Left lobe of liver (tissue), 2 donors: ENCODE data around the gene SMAD6. TPM values are rescaled to one million over a fixed set of nuclear protein-coding genes. Genes with fewer than 3 reads are reported as not detected.

Experiments
- ATAC-seq: fragments of 200-7000 bp; cut with Tn5 transposase; one replicate; pipeline ENCODE4 v1.9.1; 2020; ENCODE audit warnings: mild to moderate bottlenecking, moderate library complexity
- DNase-seq: peaks from one replicate; pipeline ENCODE4 v3.0.0-alpha.2; 2020; ENCODE audit warnings: low spot score
- total RNA-seq: library from RNA; stranded (reverse); gene quantifications from one replicate; pipeline ENCODE4 v1.2.1, GENCODE V29; 2021
- donor health status: DM: no; HTN: no; CAD: no; lungs with moderate emphysema.
- donor health status: DM: no; HTN: yes; CAD: no.

The SMAD6 gene
- total RNA-seq, 1 donor from 2014 or later, result 16.2 TPM

DNA sequence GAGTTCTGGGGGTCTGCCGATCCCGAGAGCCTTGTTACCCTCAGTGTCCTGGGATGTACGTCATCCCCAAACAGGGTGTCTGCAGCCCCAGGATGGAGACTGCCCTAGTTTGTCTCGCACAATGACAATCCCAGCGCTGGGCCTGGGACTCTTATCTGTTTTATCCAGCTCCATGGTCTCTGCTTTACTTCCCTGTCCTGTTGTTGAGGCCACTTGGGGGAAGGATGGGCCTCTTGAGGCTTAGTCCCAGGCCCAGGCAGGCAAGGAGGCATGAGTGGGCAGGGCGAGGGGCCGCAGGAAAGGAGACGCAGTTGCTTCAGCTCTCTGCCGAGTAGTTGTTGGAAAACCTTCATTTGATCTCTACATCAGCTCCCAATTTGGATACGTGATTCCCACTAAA, 17.4 kb downstream of the SMAD6 start:
- ATAC-seq (no peak), DNase-seq (no peak)

DNA sequence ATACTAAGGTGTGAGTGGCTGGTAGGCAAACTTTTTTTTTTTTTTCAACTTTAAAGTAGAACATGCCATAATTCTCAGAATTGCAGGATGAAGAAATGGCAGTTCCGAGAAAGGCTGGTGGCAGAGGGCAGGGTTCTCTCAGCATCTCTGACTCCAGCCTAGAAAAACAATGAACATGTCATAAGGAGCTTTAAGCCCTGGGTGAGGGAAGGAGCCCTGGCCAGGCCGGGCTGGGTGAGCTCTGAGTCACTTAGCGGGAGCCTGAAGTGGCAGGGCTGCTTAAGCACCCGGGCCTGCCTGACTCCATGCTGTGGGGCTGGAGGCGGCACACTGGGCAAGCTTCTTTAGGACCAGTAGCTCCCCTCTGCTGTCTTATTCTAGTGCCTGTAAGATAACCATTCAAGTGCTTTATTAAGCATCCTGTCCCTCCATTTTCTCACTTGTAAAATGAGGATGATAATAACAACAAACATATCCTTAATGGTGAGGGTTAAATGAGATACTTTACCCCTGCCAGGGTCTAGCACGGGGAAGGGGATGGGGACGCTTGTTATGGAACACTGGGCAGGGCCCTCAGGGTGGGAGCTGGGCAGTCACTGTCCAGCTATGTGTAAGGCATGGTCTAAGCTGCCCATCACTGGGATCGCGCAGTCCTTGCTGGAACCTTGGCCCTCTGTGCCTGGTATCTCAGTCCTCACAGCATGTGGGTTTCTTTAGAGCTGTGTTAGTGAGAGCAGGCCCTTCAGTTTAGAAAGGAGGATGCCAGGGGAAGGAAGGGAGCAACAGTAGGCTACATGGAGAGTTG, 18.4 kb downstream of the SMAD6 start:
- DNase-seq (no peak), ATAC-seq (no peak)

DNA sequence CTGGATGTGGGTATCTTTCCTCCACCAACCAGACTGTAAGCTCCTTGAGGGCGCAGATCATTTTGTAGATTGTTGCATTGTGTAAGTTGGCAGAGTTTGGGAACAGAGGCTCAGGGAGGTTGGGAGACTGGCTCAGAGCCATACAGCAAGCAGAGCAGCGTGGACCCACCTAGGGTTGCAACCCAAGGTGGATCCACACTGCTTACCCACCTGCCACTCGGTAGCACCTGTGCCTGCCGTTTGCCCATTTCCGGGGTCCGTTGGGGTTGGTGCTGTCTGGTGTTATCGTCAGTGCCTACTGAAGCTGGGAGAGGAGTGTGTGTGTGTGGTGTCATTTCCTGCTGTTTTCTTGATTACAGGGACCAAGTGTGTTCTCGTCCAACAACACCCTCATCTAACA, 19.0 kb downstream of the SMAD6 start:
- ATAC-seq (no peak), DNase-seq (no peak)

DNA sequence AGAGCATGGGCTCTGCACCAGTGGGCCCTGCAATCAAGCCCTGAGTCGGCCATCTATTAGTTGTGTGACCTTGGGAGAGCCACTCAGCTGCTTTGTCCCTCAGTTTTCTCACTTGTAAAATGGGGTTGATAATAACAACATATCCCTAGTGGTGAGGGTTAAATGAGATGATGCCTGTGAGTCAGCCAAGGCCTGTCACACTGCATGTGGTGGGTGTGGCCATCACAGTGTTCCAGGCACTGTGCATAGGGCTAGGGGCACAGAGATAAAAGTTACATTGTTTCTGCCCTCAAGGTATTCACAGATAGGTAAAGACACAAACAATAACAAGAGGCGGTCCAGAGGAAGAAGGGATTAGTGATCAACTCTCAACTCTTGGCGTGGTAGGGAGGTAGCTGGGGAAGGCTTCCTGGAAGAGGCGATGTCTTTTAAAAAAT, 19.5 kb downstream of the SMAD6 start:
- DNase-seq, result no peak
- no peak for ATAC-seq

DNA sequence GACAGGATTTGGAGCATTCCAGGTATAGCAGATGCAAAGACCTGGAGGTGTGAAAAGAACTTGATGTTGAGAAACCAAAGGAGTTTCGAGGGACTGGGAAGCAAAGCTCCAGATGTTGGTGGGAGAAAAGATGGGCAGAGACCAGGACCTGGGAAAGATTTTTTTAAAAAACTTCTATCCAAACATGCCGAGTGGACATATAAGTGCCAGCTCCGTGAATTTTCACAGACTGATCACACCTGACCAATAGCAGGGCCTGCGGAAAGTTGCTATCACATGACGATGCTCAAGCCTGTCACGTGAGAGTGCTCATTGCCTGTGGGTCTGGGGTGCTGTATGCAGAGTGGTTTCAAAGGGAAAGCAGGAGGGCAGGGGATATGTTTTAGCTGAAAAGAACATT, 19.9 kb downstream of the SMAD6 start:
- DNase-seq (no peak), ATAC-seq (no peak)

DNA sequence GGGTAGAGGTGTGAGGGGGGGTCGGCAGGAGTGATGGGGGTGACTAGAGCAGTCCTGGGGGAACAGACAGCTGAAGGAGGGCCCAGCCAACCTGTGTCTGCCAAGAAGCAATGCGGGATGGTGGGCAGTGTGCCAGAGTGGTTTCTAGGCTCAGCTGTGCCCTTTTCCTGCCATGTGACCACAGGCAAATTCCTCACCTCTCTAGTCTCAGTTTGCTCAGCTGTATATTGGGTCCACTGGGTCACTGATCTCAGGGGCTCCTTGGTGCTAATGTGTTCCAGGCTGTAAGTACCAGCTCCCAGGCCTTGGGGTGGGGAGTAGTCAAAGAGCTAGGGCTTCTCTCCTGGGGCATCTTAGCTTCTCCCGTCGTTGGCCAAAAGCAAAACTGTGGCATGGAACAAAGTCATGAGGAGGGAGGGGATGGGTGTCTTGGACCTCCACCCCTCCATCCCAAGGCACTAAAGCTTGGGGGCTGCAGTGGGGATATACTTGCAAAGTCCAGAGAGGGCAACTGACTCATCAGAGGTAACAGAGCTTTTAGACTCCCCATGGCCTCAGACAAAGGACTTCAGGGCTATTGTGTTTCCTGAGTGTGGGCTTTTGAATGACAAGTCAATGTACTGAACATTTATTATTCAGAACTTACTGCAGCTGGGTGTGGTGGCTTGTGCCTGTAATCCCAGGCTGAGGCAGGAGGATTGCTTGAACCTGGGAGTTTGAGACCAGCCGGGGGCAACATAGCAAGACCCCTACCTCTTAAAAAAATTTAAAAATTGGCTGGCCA, 20.9 kb downstream of the SMAD6 start:
- ATAC-seq (no peak), DNase-seq (no peak)

DNA sequence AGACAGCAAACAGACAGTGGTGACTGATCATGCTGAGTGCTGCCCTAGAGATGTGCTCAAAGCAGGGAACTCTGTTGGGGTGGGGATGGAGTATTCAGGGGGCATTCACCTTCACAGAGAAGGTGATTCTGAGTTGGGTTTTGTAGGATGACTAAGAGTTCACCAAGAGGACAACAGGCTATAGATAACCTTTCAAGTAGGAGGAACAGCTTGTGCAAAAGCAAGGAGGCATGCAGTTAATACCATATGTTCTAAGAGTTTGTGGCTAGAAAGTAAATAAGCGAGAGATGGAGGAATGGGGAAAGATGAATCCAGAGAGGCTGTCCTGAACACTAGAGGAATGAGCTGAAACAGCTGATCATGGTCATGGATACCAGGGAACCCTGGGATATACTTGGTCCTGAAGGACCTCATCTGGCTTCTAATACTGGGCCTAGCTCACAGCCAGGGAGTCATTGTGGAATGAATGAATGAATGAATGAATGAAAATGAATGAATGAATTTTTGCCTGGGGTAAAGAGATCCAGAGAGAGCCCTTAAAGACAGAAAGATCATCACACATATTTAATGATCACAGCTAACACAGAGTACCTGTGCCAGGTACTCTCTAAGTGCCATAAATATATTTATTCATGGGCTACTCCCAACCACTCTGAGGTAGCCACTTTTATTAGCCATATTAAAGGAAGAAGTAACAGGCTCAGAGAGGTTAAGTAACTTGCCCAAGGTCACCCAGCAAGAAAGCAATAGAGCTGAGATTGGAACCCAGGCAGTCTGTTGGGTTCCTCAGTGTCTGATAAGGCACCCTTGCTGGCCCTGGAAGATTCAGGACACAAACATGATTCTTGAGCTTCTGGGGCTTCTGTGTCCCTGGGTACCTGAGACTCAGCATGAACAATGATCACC, 22.0 kb downstream of the SMAD6 start:
- ATAC-seq (no peak), DNase-seq (no peak)

DNA sequence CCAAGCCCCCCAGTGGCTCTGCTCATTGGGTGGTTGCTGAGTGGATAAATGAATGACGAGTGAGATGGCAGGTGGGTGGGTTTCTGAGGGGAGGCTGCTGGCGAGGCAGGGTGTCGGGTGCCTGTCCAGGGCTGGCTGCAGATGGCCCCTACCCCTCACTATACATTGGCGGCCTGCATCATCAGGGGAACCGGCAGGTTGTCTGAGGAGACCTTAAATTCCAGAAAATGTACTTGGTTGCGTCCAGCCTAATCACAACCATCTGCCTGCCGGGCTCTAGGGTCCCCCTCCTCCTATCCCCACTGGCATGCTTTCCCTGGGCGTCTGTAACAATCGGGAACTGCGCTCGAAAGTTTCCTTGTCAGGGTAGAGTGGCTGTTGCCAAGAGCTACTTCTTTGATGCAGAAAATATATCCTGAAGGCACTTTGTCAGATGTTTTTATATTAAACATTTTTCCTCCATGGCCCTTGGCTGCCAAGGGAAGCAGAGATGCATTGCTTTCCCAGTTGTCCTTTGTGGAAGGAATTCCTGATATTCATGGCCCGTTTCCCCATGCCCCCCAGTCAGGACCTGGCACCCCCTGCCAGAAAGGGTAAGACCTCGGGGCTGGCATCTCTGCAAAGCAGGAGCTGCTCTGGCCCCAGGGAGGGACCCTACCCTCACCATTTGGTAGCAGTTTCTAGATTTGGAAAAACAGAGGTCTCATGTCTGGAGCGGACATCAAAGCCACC, 22.9 kb downstream of the SMAD6 start:
- ATAC-seq, result no peak

DNA sequence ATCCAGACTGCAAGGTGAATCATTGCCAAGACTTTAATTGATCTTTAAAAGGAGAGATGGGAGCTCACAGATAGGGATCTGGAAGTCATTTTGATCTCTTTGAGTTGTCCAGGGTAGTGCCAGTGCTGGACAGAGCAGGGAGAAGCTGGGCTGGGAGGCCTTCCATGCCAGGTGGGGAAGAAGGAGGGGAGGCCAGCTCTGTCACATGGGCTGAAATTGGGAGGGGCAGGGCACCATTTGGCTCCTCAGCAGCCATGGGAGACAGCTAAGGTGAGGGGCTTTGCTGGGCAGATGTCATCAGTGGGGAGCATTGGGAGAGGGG, 23.4 kb downstream of the SMAD6 start:
- ATAC-seq (peak; percentile 8), DNase-seq (no peak)

More for the DNA sequence above, 22.9 kb downstream of the SMAD6 start:
- no peak for DNase-seq

DNA sequence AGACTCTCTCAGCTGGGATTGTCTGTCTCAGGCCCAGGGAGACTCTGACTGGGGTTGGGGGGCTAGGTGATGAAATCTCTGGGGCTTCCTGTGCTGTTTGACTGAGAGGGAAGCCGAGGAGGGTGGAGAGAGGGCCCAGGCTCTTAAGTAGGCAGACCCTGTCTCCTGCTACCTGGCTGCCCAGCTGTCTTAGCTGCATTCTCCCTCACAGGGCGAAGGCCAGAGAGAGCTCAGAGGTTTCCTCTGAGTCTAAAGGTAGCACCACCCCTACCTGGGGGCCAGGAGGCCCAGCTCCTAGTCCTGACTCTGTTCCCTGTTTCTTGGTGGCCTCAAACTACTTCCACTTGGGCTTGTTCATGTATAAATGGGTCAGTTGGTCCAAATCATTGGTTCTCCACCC, 24.4 kb downstream of the SMAD6 start:
- DNase-seq, result no peak
- peak; percentile 8 for ATAC-seq

DNA sequence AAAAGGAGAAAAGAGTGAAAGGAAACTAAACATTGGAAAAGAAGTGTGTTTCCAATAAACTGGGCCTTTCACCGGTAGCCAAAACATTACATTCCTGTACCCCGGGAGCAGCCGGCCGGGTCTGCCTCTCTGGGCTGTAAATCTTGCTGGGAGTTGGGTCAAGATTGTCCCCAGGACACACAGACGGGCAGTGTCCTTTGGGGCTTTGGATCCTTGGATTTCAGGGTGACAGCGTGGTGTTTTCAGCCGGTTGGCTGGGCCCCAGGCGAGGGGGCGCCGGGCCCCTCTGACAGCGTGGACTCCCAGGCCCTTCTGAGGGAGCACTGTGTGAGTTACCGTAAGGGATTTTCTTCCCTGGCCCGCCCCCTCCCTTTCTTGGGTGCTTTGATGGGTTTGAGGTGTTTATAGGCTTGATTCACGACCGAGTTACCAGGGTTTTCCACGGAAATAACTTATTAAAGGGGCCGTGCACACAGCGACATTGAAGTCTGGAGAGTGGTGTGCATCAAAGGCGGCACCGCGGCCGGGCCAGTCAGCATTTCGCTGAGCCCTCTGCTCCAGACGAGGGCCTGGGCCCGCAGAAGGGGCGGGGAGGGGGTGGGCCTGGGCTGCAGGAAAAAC, 27.4 kb downstream of the SMAD6 start:
- ATAC-seq, result no peak
- no peak for DNase-seq

DNA sequence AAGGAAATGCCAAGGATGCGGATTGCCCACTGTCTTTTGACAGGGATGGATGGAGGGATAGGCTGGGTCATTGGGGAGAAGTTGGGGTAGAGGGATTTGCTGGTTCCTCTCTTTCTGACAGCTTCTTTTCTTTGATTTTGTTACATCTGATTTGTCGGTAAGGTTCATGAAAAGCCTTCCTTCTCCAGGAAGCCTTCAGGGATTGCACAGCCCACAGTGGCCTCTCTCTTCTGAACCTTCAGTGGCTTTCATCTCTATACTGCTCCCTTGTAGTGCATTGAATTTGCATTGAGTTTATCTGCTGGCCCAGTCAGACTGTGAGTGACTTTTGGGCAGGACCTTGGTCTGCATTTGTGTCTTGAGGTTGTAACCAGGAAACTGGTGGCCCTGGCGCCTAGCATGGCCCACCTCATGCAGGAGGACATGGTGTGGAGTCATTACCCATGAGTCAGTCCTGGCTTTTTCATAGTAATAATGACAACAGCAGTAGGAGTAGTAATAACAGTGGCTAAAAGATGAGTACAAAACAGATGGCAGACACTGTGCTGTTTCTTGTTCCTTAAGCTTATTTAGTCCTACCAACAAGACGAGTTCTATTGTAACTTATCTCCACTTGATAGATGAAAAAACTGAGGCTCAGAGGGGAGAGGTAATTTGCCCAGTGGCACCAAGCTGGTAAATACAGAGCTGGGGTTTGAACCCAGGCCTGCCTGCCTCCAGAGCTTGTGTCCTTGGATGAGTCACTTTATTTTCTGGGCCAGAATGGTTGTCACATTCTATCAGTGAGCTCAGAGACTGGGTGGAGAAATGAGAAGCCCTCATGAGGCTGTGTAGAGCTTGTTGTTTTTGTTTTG, 28.4 kb downstream of the SMAD6 start:
- ATAC-seq (no peak), DNase-seq (no peak)

DNA sequence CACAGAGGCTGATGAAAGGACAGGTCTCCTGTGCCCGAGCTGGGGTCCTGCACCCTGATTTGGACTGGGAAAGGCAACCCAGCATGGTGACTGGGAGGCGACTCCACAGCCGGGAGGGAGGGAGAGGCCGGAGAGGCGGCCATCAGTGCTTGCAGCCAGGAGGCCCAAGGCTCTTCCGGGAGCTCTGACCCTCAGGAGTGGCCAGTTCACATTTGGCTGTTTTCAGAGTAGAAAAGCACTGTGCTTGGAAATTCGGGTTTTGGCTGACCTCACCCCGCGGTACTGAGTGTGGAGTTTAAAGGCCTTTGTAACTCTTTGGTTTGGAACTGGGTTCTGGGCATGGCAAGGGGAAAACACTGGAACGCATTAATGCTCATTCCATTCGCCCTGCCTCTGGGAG, 31.9 kb downstream of the SMAD6 start:
- ATAC-seq, result peak; percentile 87
- peak; percentile 89 for DNase-seq

DNA sequence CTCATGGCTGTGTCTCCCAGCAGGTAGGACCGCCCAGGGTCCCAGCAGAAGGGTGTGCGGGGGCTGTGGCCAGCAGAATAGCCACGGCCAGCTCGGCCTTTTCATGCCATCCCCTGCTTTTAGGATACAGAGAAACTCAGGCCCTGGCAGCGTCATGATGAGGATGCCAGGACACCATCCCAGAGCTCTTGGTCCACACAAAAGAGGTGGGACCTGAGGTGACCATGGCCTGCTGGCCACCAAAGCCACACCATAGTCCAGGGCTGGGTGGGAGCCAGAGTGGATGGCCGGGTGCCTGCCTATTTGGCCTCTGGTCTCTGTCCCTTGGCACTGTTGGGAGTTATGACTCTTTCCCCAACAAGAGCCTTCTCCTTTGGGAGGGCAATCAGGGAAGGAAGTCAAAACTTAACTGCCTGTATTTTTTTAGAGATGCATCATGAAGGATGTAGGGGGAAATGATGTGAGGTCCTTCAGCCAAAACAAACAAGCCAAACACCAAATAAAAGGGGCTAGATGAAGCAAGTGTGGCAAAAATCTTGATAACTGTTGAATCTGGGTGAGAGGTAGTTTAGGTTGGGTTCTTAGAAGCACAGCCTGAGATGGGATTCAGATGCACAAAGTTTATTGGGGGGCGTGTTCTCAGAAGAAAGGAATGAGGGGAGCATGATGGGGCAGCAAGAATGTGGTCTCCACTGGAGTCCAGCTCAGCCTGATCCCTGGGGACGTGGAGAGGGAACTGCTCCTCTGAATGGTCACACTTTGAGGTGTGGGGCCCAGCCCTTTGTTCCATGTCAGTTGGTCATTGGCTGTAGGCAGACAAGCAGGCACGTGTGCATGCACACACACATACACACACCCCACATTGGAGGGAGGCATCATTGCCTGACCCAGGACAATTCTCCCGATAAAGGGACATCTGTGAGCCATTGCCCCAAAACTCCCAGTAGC, 33.2 kb downstream of the SMAD6 start:
- peak; percentile 88 for DNase-seq
- ATAC-seq, result peak; percentile 82

DNA sequence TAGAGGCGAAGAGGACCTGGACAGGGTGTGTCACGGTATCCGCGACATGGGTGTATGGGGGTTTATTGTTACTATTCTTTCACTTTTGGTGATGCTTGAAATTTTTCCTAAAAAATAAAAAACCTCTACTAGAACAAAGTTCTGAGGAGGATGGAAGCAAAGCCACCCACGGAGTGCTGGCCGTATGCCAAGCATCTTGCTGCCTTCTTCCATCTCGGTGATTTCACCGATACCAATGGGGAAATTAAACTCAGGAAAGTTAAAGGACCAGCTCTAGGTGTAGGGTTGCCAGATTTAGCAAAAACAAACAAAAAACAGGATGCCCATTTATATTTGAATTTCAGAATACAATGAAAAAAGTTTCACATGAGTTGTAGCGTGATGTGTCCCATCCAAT, 33.9 kb downstream of the SMAD6 start:
- DNase-seq (no peak), ATAC-seq (no peak)

DNA sequence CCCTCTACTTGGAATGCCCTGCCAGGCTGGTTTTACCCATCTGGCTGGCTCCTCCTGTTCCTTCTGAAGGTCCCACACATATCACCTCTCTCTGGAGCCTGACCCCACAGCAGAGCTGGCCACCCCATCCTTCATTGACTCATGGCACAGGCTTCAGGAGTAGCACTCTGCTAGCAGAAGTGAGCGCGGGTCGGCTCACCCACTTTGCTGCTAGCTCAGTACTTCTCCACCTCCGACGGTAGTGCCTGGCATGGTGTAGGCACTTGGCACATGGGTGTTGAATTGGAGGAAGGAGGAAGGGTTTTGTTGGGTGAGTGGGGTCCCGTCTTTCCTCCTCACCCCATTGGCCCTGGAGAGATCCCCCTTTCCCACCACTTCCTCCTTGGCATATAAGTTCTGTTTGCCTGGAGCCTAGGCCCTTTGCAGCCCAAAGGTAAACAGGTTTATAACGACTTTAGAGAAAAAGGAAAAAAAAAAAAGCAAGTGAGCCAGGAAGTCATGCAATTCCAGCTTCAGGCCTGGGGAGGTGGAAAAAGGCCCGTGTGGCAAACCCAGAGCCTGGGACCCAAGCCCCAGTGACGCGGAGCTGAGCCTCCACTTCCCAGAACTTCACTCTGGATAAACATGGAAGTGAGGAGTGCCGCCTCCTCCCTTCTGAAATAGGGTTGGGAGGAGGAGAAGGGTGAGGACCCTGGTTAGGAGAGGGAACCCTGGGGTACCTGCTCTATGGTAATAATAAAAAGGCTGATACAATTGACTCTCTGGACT, 35.4 kb downstream of the SMAD6 start:
- DNase-seq, result no peak
- no peak for ATAC-seq

DNA sequence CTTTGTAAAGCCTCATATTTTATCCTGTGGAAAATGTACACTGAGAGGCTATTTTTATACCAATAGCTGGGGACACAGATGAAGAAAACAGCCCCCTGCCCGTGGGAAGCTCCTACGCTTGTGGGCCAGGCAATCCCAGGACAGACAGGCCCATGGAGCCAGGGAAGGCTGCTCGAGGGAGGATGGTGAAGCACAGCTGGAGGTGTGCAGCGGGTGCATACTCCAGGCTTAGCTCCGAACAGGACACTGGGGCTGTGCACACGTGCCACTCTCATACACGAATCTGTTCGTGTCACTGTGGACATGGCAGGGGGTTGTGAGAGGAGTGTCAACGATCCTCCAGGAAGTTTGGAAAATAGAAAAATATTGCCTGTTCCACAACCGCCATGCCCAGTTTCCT, 36.1 kb downstream of the SMAD6 start:
- no peak for ATAC-seq
- DNase-seq, result no peak
